ENCODE measurements around the gene ASF1A. TPM values are rescaled to one million over a fixed set of nuclear protein-coding genes. Genes with fewer than 3 reads are reported as not detected.

ASF1A gene
- total RNA-seq, 2 donors from 2014 or later, result 15.9 to 36.4 TPM

- peak overlapping the region; percentile 94 for H3K4me3 Mint-ChIP-seq
- H3K27me3 Mint-ChIP-seq, result no peaks in the 10 kb centered on the region
- DNase-seq (ENCODE audit: low spot score) (no peak), ATAC-seq (no peak)
- peaks cover 25 to 32% of the 10 kb centered on the region in 2 donors for H3K4me1 Mint-ChIP-seq (ENCODE audit: low read depth in 2 of 2)
- H3K36me3 Mint-ChIP-seq, result no peaks in the 10 kb centered on the region
- no peaks in the 10 kb centered on the region for H3K9me3 Mint-ChIP-seq
- H3K27ac Mint-ChIP-seq, result peak overlapping the region; percentile 86 to 94
Observed at GRCh38 chr6:118935978-118936703, 42.2 kb downstream of the ASF1A start.

- no peak for DNase-seq (ENCODE audit: low spot score)
- peaks cover 10 to 13% of the 10 kb centered on the region in 2 donors for H3K4me1 Mint-ChIP-seq (ENCODE audit: low read depth in 2 of 2)
- H3K27ac Mint-ChIP-seq, result no peak overlapping the region
- no peak overlapping the region for H3K4me3 Mint-ChIP-seq
- peaks cover 27% of the 10 kb centered on the region for H3K36me3 Mint-ChIP-seq
- peaks cover 9% of the 10 kb centered on the region for H3K9me3 Mint-ChIP-seq
- no peaks in the 10 kb centered on the region for H3K27me3 Mint-ChIP-seq
- ATAC-seq, result no peak
Observed at GRCh38 chr6:118939683-118940082, 45.7 kb downstream of the ASF1A start.

GRCh38 chr6:118940770-118941169 is 46.8 kb downstream of the ASF1A start:
- Mint-ChIP-seq H3K4me3 (no peak overlapping the region), H3K9me3 (peaks cover 9% of the 10 kb centered on the region), H3K36me3 (peaks cover 38% of the 10 kb centered on the region), H3K27ac (peak overlapping the region in 1 of 2 donors; percentile 50), H3K4me1 (ENCODE audit: low read depth in 2 of 2) (peaks cover 4 to 6% of the 10 kb centered on the region in 2 donors), H3K27me3 (no peaks in the 10 kb centered on the region)
- DNase-seq (ENCODE audit: low spot score) (no peak), ATAC-seq (no peak)

- H3K36me3 Mint-ChIP-seq, result peaks cover 56% of the 10 kb centered on the region
- no peak overlapping the region for H3K27ac Mint-ChIP-seq
- H3K9me3 Mint-ChIP-seq, result peaks cover 15% of the 10 kb centered on the region
- DNase-seq (ENCODE audit: low spot score) (no peak), ATAC-seq (no peak)
- peaks cover 0 to 8% of the 10 kb centered on the region in 2 donors for H3K27me3 Mint-ChIP-seq
- no peak overlapping the region for H3K4me3 Mint-ChIP-seq
- H3K4me1 Mint-ChIP-seq (ENCODE audit: low read depth in 2 of 2), result no peaks in the 10 kb centered on the region
Observed at GRCh38 chr6:118945217-118945616, 51.3 kb downstream of the ASF1A start.

GRCh38 chr6:118952683-118953082 is 58.7 kb downstream of the ASF1A start:
- H3K27ac Mint-ChIP-seq, result no peak overlapping the region
- ATAC-seq (no peak), DNase-seq (ENCODE audit: low spot score) (no peak)
- H3K4me1 Mint-ChIP-seq (ENCODE audit: low read depth in 2 of 2), result no peaks in the 10 kb centered on the region
- H3K4me3 Mint-ChIP-seq, result no peak overlapping the region
- no peaks in the 10 kb centered on the region for H3K27me3 Mint-ChIP-seq
- H3K9me3 Mint-ChIP-seq, result no peaks in the 10 kb centered on the region
- H3K36me3 Mint-ChIP-seq, result peaks cover 7% of the 10 kb centered on the region

GRCh38 chr6:118953391-118953790 is 59.4 kb downstream of the ASF1A start:
- H3K4me3 Mint-ChIP-seq, result no peak overlapping the region
- no peaks in the 10 kb centered on the region for H3K27me3 Mint-ChIP-seq
- peaks cover 0 to 4% of the 10 kb centered on the region in 2 donors for H3K4me1 Mint-ChIP-seq (ENCODE audit: low read depth in 2 of 2)
- no peak overlapping the region for H3K27ac Mint-ChIP-seq
- DNase-seq (ENCODE audit: low spot score), result no peak
- no peak for ATAC-seq
- H3K9me3 Mint-ChIP-seq, result no peaks in the 10 kb centered on the region
- H3K36me3 Mint-ChIP-seq, result peaks cover 6% of the 10 kb centered on the region

Other genes with a start within 250 kb of the ASF1A start
- gene CEP85L, start 242.6 kb upstream of the ASF1A start, total RNA-seq, result 10 to 100 TPM; 35.7 to 47.4 TPM
- 10 to 100 TPM; 24.2 to 28.1 TPM for gene MCM9, start 41.0 kb downstream of the ASF1A start, total RNA-seq
- 1 to 10 TPM in 1 of 2 donors, under 1 TPM in 1; 0.43 to 2.1 TPM for gene FAM184A, start 184.5 kb downstream of the ASF1A start, total RNA-seq